HUES48 (cell line): ENCODE measurements around the gene MTA3.
A peak's percentile ranks its signal among the peaks of the same experiment; 100 is the strongest.
"Not testable (repeated sequence)": the region's sequence is repeated elsewhere in the genome, so short reads cannot be mapped to it uniquely, and the experiment has no call there.

Source experiments
- H3K27ac ChIP-seq: one replicate; pipeline ENCODE4 v1.7.0; 2013; ENCODE audit warnings: low read depth, low read length, inconsistent platforms
- H3K27me3 ChIP-seq: 2 replicates; pipeline ENCODE4 v1.6.1; 2013; ENCODE audit warnings: mild to moderate bottlenecking, low read length; ENCODE audit not compliant: control insufficient read depth, insufficient read depth
- H3K36me3 ChIP-seq: 2 replicates; pipeline ENCODE4 v1.6.1; 2013; ENCODE audit warnings: low read length; ENCODE audit not compliant: control insufficient read depth, insufficient read depth
- H3K4me1 ChIP-seq: 2 replicates; pipeline ENCODE4 v1.6.1; 2013; ENCODE audit warnings: mild to moderate bottlenecking, low read length; ENCODE audit not compliant: control insufficient read depth, insufficient read depth
- H3K4me3 ChIP-seq: 2 replicates; pipeline ENCODE4 v1.5.1; 2013; ENCODE audit warnings: mild to moderate bottlenecking, low read depth, low read length
- H3K9ac ChIP-seq: 2 replicates; pipeline ENCODE4 v1.6.1; 2013; ENCODE audit warnings: mild to moderate bottlenecking, low read depth, low read length, moderate library complexity
- H3K9me3 ChIP-seq: 2 replicates; pipeline ENCODE4 v1.6.1; 2013; ENCODE audit warnings: low read length; ENCODE audit not compliant: control insufficient read depth, insufficient read depth

The MTA3 gene

DNA sequence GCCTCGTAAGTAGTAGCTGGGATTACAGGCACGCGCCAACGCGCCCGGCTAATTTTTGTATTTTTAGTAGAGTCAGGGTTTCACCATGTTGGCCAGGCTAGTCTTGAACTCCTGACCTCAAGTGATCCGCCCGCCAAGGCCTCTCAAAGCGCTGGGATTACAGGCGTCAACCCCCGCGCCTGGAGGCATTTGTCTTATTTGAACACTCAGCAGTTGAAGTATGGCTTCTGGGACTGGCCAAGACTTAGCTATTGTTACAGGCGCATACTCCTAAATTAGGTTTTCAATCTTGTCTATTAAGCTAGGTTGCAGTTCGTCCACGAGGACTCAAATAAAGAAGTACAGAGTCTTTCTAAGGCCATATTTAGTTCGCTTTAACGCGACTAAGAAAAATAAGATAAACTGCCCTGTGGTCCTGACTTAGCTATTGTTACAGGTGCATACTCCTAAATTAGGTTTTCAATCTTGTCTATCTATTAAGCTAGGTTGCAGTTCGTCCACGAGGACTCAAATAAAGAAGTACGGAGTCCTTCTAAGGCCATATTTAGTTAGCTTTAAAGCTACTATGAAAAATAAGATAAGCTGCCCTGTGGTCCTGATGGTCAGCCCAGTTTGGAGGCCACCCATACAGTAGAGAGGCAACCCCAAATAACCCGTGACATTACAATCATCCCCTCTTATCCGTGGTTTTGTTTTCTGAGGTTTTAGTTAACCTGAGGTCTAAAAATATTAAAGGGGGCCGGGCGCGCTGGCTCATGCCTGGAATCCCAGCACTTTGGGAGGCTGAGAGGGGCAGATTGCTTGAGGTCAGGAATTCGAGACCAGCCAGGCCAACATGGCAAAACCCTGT lies 20.8 kb upstream of the MTA3 start:
- Histone ChIP-seq H3K4me1 (peaks cover 44% of the 10 kb centered on the region), H3K36me3 (no peaks in the 10 kb centered on the region), H3K9me3 (no peaks in the 10 kb centered on the region), H3K4me3 (no peak overlapping the region), H3K27me3 (no peaks in the 10 kb centered on the region), H3K9ac (peak overlapping the region; percentile 42; the same call in 1 of the 2 replicates), H3K27ac (peak overlapping the region; percentile 98)

DNA sequence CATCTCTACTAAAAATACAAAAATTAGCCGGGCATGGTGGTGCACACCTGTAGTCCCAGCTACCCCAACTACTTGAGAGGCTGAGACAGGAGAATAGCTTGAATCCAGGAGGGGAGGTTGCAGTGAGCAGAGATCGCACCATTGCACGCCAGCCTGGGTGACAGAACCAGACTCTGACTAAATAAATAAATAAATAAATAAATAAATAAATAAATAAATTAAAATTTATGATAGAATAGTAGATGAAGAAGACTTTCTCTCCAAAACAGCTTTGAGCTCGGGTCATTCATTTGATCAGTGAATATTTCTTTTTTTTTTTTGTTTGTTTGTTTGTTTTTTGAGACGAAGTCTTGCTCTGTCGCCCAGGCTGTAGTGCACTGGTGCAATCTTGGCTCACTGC lies 17.6 kb upstream of the MTA3 start:
- Histone ChIP-seq H3K9me3 (no peaks in the 10 kb centered on the region), H3K27ac (no peak overlapping the region), H3K27me3 (no peaks in the 10 kb centered on the region), H3K9ac (no peak overlapping the region), H3K36me3 (no peaks in the 10 kb centered on the region), H3K4me1 (peaks cover 41% of the 10 kb centered on the region), H3K4me3 (no peak overlapping the region)

DNA sequence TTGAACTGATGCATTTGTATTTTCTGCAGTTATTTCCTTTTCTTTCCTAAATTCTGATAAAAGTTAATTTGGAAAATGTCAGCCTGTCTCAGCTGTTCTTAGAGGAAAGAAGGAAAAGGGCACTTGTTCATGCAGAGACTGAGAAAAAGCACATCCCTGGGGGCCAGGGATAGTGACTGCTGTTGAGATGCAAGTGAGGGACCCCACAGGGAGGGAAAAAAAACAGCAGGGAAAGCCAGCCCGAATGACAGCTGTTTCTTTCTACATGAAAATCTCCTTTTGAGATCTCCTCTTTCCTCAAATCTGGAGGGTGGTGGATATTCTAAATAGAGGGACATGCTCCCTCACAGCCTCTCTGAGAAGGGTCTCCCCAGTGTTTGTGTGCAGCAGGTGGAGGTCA lies 14.0 kb upstream of the MTA3 start:
- H3K4me1 ChIP-seq, result peaks cover 30% of the 10 kb centered on the region
- H3K4me3 ChIP-seq, result 0 out of 2 replicates have a peak overlapping the region, but pooled peaks have one; percentile 1
- no peaks in the 10 kb centered on the region for H3K27me3 ChIP-seq
- H3K9me3 ChIP-seq, result no peaks in the 10 kb centered on the region
- H3K27ac ChIP-seq, result peak overlapping the region; percentile 29
- H3K36me3 ChIP-seq, result no peaks in the 10 kb centered on the region
- H3K9ac ChIP-seq, result no peak overlapping the region

DNA sequence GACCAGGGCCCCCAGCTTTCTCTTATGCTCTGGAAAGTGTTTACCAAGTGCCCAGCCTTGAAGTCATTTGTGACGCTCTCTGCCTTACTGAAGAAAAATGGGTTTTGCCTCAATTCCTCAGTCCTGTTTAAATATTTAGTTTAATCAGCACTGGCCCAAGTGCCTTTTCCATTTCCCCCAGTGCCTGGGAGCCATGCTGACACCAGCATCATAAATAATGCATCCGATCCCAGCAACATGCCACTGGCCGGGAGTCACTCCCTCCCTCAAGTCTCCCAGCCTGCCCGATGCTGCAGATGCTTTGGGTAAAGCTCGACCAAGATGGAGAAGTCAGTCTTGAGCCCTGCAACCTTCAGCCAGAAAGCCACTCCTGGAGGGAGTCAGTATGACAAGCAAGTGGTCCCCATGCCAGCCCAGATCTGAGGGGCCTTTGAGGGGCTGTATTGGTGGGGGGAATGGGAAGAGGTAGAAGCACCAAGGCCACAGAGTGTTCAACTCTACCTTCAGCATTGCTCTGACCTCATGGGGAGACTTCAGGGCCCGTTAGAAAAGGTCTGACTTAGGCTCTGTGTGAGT lies 12.0 kb upstream of the MTA3 start:
- H3K4me1 ChIP-seq, result peaks cover 28% of the 10 kb centered on the region
- no peak overlapping the region for H3K27ac ChIP-seq
- no peaks in the 10 kb centered on the region for H3K27me3 ChIP-seq
- H3K9ac ChIP-seq, result no peak overlapping the region
- no peak overlapping the region for H3K4me3 ChIP-seq
- H3K9me3 ChIP-seq, result no peaks in the 10 kb centered on the region
- no peaks in the 10 kb centered on the region for H3K36me3 ChIP-seq

DNA sequence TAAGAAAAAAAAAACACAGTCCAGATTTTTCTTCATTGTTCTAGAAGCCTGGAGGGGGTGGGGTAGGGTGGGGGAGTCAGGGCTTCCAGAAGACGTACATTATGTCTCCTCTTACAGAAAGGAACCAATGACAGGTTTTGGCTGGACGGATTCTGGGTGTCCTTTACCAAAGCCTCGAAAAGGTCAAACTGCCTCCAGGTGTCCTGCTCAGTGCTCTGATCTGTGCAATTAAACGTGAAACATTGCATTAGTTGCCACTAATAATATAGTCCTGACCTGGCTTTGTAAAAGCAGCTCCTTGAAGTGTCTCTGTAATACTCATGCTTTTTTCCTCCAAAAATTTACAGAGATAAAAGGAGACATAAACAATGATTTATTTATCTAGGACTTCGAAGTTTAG lies 11.1 kb upstream of the MTA3 start:
- Histone ChIP-seq H3K4me3 (no peak overlapping the region), H3K4me1 (peaks cover 21% of the 10 kb centered on the region), H3K36me3 (no peaks in the 10 kb centered on the region), H3K9ac (no peak overlapping the region), H3K27me3 (no peaks in the 10 kb centered on the region), H3K27ac (no peak overlapping the region), H3K9me3 (no peaks in the 10 kb centered on the region)

DNA sequence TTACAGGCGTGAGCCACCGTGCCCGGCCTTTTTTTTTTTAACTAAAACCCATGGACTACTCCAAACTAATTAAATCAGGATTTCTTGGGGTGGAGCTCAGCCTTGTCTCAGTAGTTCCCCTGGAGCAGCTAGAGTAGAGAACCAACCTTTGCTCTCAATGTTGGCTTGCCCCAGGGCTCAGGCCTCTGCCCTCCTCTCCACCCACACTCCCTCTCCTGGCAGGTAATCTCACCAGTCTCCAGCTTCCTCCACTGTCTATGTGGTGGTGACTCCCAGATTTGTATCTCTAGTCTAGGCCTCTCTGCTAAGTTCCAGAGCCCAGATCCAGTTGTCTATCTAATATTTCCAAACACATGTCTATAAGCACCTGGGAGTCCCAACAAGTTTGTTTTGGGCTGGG lies 9.6 kb upstream of the MTA3 start:
- Histone ChIP-seq H3K4me3 (no peak overlapping the region), H3K27ac (no peak overlapping the region), H3K27me3 (no peaks in the 10 kb centered on the region), H3K9me3 (no peaks in the 10 kb centered on the region), H3K4me1 (peaks cover 19% of the 10 kb centered on the region), H3K9ac (no peak overlapping the region), H3K36me3 (no peaks in the 10 kb centered on the region)

DNA sequence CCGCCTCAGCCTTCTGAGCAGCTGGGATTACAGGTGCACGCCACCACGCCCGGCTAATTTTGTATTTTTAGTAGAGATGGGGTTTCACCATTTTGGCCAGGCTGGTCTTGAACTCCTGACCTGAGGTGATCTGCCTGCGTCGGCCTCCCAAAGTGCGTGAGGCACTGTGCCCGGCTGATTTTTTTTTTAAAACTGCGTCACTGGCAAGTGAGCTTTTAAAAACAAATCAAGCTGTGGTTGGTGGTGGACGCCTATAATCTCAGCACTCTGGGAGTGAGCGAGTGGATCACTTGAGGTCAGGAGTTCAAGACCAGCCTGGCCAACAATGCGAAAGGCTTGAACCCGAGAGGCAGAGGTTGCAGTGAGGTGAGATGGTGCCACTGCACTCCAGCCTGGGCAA lies 8.3 kb upstream of the MTA3 start:
- not testable (repeated sequence) for H3K9me3 ChIP-seq, H3K36me3 ChIP-seq, H3K27ac ChIP-seq, H3K27me3 ChIP-seq, H3K4me1 ChIP-seq, H3K4me3 ChIP-seq, H3K9ac ChIP-seq

DNA sequence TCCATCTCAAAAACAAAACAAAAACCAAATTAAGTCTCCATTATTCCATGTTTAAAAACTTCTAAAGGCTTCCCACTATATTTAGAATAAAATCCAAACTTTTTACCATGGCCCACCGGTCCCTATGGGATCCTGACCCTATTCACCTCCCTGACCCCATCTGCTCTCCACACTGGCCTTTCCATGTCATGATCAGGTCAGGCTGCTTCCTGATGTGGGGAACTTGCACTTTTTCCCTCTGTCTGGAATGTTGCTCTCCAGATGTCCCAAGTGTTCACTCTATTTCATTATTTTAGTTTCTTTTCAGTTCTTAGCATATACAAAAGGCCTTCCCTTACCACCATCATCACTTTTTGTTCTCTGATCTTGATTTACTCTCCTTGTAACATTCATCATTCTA lies 7.5 kb upstream of the MTA3 start:
- no peaks in the 10 kb centered on the region for H3K36me3 ChIP-seq
- no peak overlapping the region for H3K4me3 ChIP-seq
- H3K27ac ChIP-seq, result no peak overlapping the region
- H3K27me3 ChIP-seq, result no peaks in the 10 kb centered on the region
- H3K9ac ChIP-seq, result no peak overlapping the region
- peaks cover 7% of the 10 kb centered on the region; the same call in 1 of the 2 replicates for H3K4me1 ChIP-seq
- H3K9me3 ChIP-seq, result no peaks in the 10 kb centered on the region

DNA sequence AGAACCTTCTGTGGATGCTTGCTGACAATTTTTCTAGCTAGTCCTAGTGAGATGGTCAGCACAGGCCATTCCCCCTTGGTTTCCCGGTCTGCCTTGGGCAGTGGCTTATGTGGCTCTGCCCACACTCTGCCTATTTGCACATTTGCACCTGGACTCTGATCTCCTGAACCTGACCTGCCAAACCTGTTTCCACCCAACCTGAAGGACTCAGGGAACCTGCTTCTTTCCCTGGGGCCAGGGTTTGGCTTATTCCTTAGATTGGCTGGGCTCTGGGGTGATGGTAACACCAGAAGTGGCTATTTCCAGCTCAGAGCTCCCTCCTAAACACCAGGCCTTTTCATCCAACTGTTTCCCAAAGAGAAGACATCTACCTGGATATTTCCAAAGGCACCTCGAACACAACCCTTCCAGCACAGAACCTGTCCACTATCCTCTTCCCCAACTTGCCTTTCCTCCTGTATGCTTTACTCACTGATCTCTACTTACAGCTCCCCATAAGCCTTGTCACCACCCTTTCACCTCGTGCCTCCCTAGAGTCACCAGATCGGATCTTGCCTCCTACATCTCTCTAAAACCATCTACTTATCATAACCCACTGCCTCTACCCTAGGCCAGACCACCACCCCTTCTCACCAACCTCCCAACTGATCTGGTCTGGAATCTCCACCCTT lies 5.8 kb upstream of the MTA3 start:
- H3K27ac ChIP-seq, result no peak overlapping the region
- H3K4me1 ChIP-seq, result peaks cover 9% of the 10 kb centered on the region
- H3K9ac ChIP-seq, result no peak overlapping the region
- no peaks in the 10 kb centered on the region for H3K9me3 ChIP-seq
- H3K36me3 ChIP-seq, result no peaks in the 10 kb centered on the region
- H3K4me3 ChIP-seq, result no peak overlapping the region
- no peaks in the 10 kb centered on the region for H3K27me3 ChIP-seq

DNA sequence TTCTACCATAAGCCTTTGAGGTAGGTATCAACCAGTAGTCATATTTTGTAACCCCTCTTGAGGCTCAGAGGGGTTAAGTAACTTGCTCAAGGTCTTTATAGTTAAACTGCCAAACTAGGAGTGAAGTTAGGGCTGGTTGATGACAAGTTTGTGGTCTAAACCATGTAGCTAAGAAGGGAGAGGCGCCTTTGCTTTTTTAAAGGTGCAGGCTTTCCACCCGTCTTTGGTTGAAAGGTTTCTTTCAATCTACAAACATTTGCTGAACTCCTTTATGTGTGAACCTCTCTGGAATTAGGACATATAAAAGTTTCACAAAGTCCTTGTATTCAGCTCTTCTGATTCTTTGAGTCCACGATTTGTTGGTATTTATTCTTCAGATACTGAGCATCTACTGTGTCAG lies 2.4 kb upstream of the MTA3 start:
- no peak overlapping the region for H3K4me3 ChIP-seq
- H3K27ac ChIP-seq, result no peak overlapping the region
- no peaks in the 10 kb centered on the region for H3K27me3 ChIP-seq
- H3K4me1 ChIP-seq, result peaks cover 21% of the 10 kb centered on the region
- peaks cover 11% of the 10 kb centered on the region for H3K36me3 ChIP-seq
- H3K9ac ChIP-seq, result no peak overlapping the region
- no peaks in the 10 kb centered on the region for H3K9me3 ChIP-seq

DNA sequence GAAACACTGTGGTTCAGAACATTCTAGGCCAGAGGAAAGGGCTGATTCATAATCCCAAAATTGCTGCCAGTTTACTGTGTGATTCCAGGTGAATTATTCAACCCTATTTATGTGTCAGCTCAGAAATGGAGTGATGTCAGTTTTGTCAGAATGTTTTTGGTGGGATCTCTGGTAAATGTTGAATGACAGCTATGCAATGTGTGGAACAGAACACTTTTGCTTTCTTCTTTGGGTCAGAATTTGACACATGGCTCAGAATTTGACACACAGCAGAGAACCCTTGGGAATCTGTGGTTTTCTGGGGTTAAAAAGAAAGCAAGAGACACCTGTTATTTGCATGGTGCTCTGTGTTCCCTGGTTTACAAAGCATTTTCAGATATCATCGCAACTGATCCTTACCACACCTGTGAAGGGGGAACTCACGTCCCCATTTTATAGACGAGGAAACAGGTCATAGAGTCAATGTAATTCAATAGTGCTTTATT lies 1.6 kb upstream of the MTA3 start:
- H3K4me3 ChIP-seq, result no peak overlapping the region
- no peaks in the 10 kb centered on the region for H3K27me3 ChIP-seq
- H3K9me3 ChIP-seq, result no peaks in the 10 kb centered on the region
- H3K9ac ChIP-seq, result no peak overlapping the region
- peaks cover 18% of the 10 kb centered on the region for H3K36me3 ChIP-seq
- peaks cover 21% of the 10 kb centered on the region for H3K4me1 ChIP-seq
- H3K27ac ChIP-seq, result no peak overlapping the region
